HFF-Myc (cell line): ENCODE results near the gene IRGQ.
"Not testable (repeated sequence)": the region's sequence is repeated elsewhere in the genome, so short reads cannot be mapped to it uniquely, and the experiment has no call there.

Experiments used
- DNase-seq: peaks from one replicate; pipeline ENCODE4 v3.0.0-alpha.2; 2011; ENCODE audit warnings: low read depth; ENCODE audit errors: extremely low read depth
- H3K4me3 ChIP-seq: replicated peaks from 2 replicates; pipeline ENCODE4 v1.5.1; 2011; ENCODE audit warnings: low read depth, mild to moderate bottlenecking, control low read depth, low read length
- TF ChIP-seq, protein P1 (sequence below): IDR thresholded peaks from 2 replicates; pipeline ENCODE4 v1.5.1; 2012; ENCODE audit warnings: mild to moderate bottlenecking, low read depth, low read length, control low read depth; ENCODE audit errors: missing control alignments

Gene IRGQ

DNA sequence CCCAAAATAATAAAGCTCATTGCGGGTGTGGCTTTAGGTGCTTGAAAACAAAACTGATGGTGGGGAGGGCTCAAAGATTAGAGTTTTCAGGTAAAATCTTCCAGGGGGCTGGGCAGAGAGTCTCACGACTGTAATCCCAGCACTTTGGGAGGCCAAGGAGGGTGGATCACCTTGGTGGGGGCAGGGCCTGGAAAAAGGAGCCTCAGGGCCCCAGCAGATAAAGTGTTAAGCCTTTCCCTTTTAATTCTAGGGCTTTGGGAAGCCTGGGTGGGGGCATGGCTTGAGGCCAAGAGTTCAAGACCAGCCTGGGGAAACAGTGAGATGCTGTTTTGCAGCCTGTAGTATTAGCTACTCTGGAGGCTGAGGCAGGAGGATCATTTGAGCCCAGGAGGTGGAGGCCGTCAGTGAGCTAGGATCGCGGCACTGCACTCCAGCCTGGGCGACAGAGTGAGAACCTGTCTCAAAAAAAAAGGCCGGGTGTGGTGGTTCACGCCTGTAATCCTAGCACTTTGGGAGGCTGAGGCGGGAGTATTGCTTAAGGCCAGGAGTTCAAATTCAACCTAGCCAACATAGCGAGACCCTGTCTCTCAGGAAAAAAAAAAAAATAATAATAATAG lies 1.7 kb downstream of the IRGQ start:
- TF ChIP-seq, protein P1, sequence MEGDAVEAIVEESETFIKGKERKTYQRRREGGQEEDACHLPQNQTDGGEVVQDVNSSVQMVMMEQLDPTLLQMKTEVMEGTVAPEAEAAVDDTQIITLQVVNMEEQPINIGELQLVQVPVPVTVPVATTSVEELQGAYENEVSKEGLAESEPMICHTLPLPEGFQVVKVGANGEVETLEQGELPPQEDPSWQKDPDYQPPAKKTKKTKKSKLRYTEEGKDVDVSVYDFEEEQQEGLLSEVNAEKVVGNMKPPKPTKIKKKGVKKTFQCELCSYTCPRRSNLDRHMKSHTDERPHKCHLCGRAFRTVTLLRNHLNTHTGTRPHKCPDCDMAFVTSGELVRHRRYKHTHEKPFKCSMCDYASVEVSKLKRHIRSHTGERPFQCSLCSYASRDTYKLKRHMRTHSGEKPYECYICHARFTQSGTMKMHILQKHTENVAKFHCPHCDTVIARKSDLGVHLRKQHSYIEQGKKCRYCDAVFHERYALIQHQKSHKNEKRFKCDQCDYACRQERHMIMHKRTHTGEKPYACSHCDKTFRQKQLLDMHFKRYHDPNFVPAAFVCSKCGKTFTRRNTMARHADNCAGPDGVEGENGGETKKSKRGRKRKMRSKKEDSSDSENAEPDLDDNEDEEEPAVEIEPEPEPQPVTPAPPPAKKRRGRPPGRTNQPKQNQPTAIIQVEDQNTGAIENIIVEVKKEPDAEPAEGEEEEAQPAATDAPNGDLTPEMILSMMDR = no peak
- H3K4me3 ChIP-seq = peak overlapping the region; percentile 72

DNA sequence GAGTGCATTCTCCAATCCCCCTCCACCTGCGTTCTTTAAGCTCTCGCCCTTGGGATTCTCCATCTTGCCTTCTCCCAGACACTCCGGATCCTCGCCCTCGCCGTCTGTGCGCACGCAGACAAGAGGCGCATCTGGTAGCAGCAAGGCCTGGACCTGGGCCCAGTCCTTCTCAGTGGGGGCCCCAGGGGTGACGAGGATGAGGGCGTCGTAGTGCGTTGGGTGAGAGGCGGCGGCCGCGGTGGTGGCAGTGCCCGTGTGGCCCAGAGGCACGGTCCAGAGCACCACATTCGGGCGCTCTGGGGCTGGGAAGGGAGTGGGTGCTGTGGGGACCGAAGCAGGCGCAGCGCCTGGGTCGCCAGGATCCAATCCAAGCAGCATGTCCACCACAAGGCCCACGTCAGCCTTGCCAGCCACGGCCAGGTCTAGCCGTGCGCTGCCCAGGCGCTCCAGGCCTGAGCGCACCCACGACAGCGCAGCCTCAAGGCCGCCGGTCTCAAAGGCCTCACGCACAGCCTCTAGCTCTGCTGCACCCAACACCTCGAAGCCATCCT lies 3.1 kb downstream of the IRGQ start:
- TF ChIP-seq, protein P1 = no peak
- no peak overlapping the region for H3K4me3 ChIP-seq
- no peak for DNase-seq

More for the DNA sequence above, 1.7 kb downstream of the IRGQ start:
- no peak for DNase-seq

DNA sequence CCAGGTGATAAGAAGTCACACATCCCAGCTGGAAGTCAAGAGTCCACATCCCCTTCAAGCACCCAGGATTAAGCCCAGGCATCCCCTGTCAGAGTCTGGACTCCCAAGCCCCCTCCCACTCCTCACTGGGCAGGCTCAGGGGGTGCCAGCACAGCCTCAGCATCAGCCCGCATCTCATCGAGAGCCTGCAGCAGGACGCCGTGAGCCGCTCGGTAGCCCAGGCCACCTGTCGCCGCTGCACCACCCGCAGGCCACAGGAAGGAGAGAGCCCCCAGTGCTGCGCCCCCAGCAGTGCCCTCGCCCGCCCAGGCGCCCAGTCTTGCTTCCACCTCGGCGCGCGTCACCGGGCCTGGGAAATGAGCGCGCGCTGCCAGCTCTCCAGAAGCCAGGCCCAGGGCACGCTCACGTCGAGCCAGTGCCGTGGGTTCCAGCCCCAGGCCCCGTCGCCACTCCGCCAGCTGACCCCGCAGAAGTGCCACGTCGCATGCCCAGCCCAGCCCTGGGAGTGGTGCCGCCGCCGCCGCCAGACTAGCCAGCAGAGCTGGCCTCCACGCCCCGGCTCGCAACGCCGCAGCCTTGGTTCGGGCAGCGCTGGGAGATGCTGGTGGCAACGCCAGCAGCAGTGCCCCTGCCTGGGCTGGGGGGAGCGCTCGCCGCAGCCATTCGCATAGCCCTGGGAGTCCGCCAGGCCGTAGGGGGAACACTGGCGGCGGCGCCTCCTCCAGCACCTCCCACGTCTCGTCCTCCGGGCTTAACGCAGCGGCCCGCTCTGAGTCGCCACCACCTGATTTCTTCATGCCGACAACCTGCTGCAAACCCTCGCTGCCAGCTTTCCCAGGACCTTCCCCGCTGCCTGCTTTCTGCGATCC lies 3.8 kb downstream of the IRGQ start:
- TF ChIP-seq, protein P1 = no peak
- DNase-seq = no peak

DNA sequence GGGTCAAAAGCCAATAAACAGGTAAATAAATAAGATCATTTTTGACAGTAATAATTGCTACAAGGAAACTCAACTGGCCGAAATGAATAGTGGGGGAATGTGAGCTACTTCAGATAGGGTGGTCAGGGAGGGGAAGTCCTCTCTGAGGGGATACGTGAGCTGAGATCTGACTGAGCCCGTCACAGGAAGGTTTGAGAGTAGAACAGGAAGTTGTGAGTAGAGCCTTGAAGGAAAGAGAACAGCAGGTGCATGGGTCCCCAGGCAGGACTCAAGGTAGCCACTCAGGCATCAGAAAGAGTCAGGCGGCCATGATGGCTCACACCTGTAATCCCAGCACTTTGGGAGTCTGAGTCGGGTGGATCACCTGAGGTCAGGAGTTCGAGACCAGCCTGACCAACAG lies 6.3 kb downstream of the IRGQ start:
- DNase-seq = no peak
- no peak overlapping the region for H3K4me3 ChIP-seq
- TF ChIP-seq, protein P1 = no peak

More for the DNA sequence above, 3.8 kb downstream of the IRGQ start:
- H3K4me3 ChIP-seq = no peak overlapping the region

DNA sequence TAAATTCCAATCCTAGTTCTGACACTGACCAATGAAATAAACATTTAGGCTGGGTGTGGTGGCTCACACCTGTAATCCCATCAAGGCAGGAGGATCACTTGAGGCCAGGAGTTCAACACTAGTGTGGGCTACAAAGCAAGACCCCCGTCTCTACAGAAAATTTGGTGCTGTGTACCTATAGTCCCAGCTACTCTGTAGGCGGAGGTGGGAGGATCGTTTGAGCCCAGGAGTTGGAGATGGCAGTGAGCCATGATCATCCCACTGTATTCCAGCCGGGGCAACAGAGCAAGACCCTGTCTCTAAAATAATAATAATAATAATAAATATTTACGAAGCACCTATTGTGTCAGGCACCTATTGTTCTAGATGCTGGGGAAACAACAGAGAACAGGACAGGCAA lies 6.7 kb downstream of the IRGQ start:
- no peak for DNase-seq
- TF ChIP-seq, protein P1 = no peak
- no peak overlapping the region for H3K4me3 ChIP-seq

DNA sequence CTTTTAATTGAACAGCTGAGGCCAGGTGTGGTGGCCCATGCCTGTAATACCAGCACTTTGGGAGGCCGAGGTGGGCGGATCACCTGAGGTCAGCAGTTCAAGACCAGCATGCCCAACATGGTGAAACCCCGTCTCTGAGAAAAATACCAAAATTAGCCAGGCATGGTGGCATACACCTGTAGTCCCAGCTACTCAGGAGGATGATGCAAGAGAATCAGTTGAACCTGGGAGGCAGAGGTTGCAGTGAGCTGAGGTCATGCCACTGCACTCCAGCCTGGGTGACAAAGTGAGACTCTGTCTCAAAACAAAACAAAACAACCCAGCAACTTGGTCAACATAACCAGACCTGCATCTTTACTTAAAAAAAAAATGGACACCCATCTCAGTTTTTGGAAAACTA lies 8.9 kb downstream of the IRGQ start:
- DNase-seq, H3K4me3 ChIP-seq: not testable (repeated sequence)

DNA sequence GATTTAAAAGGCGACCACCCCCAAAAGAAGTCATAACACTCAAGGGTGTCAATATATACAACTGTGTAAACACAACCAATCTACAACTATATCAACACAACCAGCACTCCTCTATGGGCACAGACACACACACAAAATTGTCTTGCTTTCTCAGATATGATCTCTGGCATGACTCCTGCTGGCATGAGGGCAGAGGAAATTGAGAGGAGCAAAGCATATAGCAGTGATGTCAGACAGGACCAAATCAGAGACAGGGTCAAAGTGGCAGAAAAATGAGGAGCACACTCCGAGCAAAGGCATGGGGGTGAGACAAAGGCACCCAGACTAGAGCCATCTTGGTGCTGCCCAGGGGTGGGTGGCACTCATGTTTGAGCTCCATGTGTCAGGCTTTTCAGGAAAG lies 9.6 kb downstream of the IRGQ start:
- TF ChIP-seq, protein P1 = no peak
- no peak for DNase-seq

More for the DNA sequence above, 9.6 kb downstream of the IRGQ start:
- H3K4me3 ChIP-seq = no peak overlapping the region
